Keratinocyte (primary cell): ENCODE data around the gene PPP5C. TPM values are rescaled to one million over a fixed set of nuclear protein-coding genes. Genes with fewer than 3 reads are reported as not detected.
A peak's percentile ranks its signal among the peaks of the same experiment; 100 is the strongest.

Experiments
- DNase-seq: peaks from one replicate; pipeline ENCODE4 v3.0.0-alpha.2; 2011; ENCODE audit warnings: low read depth, missing footprints, low spot score
- FAIRE-seq: peaks from 2 replicates; lab custom pipeline; 2011; peaks lifted over from hg19 to GRCh38; lab: Jason Lieb, UNC
- H2AFZ ChIP-seq: 2 replicates; pipeline ENCODE4 v1.6.0; 2012; ENCODE audit warnings: low read length, control low read depth, inconsistent platforms; ENCODE audit not compliant: control insufficient read depth
- H3K27ac ChIP-seq: 2 replicates; pipeline ENCODE4 v1.5.1; 2011; ENCODE audit warnings: low read length; ENCODE audit not compliant: control insufficient read depth, insufficient read depth
- H3K27me3 ChIP-seq: 3 replicates; pipeline ENCODE4 v1.6.0; 2011; ENCODE audit warnings: low read length; ENCODE audit not compliant: control insufficient read depth, insufficient read depth; ENCODE audit errors: extremely low read depth
- H3K36me3 ChIP-seq, 2 experiments: 2 replicates in 1 of 2; 3 replicates in 1 of 2; pipeline ENCODE4 v1.5.1; 2011; ENCODE audit warnings: low read length in 2 of 2, mild to moderate bottlenecking in 1 of 2; ENCODE audit not compliant: control insufficient read depth in 2 of 2, insufficient read depth in 2 of 2; ENCODE audit errors: extremely low read depth in 1 of 2
- H3K4me1 ChIP-seq: 3 replicates; pipeline ENCODE4 v1.5.1; 2011; ENCODE audit warnings: low read length; ENCODE audit not compliant: control insufficient read depth, insufficient read depth; ENCODE audit errors: extremely low read depth
- H3K4me2 ChIP-seq: 3 replicates; pipeline ENCODE4 v1.6.0; 2011; ENCODE audit warnings: low read depth, low read length; ENCODE audit not compliant: control insufficient read depth, insufficient read depth; ENCODE audit errors: extremely low read depth
- H3K4me3 ChIP-seq, 3 experiments: fragments of 200-600 bp in 1 of 3; sonication (generic) in 1 of 3; 2 replicates in 2 of 3; 3 replicates in 1 of 3; pipeline ENCODE4 v1.5.1; 2011 to 2016; ENCODE audit warnings: low read length in 3 of 3, mild to moderate bottlenecking in 3 of 3, control low read depth in 2 of 3, inconsistent platforms in 1 of 3, low read depth in 1 of 3, mixed read lengths in 1 of 3, mixed run types in 1 of 3, moderate library complexity in 1 of 3; ENCODE audit not compliant: control insufficient read depth in 2 of 3, insufficient read depth in 2 of 3; ENCODE audit errors: extremely low read depth in 1 of 3
- H3K79me2 ChIP-seq: 2 replicates; pipeline ENCODE4 v1.6.0; 2012; ENCODE audit warnings: low read length; ENCODE audit not compliant: control insufficient read depth, insufficient read depth
- H3K9ac ChIP-seq: 3 replicates; pipeline ENCODE4 v1.6.0; 2011; ENCODE audit warnings: low read length; ENCODE audit not compliant: control insufficient read depth, insufficient read depth; ENCODE audit errors: extremely low read depth
- H3K9me1 ChIP-seq: 3 replicates; pipeline ENCODE4 v1.6.0; 2011; ENCODE audit warnings: low read length; ENCODE audit not compliant: control insufficient read depth, insufficient read depth; ENCODE audit errors: extremely low read depth
- H3K9me3 ChIP-seq: 2 replicates; pipeline ENCODE4 v1.5.1; 2012; ENCODE audit warnings: low read depth, low read length; ENCODE audit not compliant: control insufficient read depth
- H4K20me1 ChIP-seq: 3 replicates; pipeline ENCODE4 v1.6.0; 2011; ENCODE audit warnings: low read length; ENCODE audit not compliant: control insufficient read depth, insufficient read depth; ENCODE audit errors: extremely low read depth
- EZH2 ChIP-seq: IDR thresholded peaks from one replicate; pipeline ENCODE4 v1.6.1; 2012; ENCODE audit warnings: inconsistent platforms, mild to moderate bottlenecking, low read length, moderate library complexity
- dilution Hi-C: fragments of 300-500 bp; cut with MboI; formaldehyde crosslinking; loops from one replicate; pipeline ENCODE4 v1.7.0; 2020; ENCODE audit warnings: low sequenced_read_pairs; ENCODE audit not compliant: extremely low pct_ligation_motif_present
- polyA plus RNA-seq, 5 experiments: library from polyadenylated mRNA; depleted of rRNA in 3 of 5; stranded (reverse) in 3 of 5; stranded (forward) in 1 of 5; unstranded in 1 of 5; fragments of >200 nt; gene quantifications; 1 replicate in 1 of 5; 2 replicates in 3 of 5; 3 replicates in 1 of 5; pipeline versions ENCODE4 v1.2.1 to v1.2.3, GENCODE V29; 2011 to 2012; ENCODE audit warnings: missing spikeins in 2 of 5, low read depth in 1 of 5, low replicate concordance in 1 of 5
- TF ChIP-seq, protein P1 (sequence below), 3 experiments: IDR thresholded peaks in 1 of 3; conservative IDR thresholded peaks in 1 of 3; optimal IDR thresholded peaks in 1 of 3; 2 replicates in 2 of 3; 3 replicates in 1 of 3; pipeline versions ENCODE3 to v1.5.1; 2011; ENCODE audit warnings: low read length in 3 of 3, mild to moderate bottlenecking in 3 of 3, moderate library complexity in 2 of 3, control low read depth in 1 of 3, inconsistent platforms in 1 of 3; ENCODE audit not compliant: insufficient read depth in 2 of 3; ENCODE audit errors: extremely low read depth in 1 of 3

Gene PPP5C
- polyA plus RNA-seq, 1 donor (not counting 4 experiments of a cell fraction or from before 2014, with no cell fraction given), result 97.5 TPM

DNA sequence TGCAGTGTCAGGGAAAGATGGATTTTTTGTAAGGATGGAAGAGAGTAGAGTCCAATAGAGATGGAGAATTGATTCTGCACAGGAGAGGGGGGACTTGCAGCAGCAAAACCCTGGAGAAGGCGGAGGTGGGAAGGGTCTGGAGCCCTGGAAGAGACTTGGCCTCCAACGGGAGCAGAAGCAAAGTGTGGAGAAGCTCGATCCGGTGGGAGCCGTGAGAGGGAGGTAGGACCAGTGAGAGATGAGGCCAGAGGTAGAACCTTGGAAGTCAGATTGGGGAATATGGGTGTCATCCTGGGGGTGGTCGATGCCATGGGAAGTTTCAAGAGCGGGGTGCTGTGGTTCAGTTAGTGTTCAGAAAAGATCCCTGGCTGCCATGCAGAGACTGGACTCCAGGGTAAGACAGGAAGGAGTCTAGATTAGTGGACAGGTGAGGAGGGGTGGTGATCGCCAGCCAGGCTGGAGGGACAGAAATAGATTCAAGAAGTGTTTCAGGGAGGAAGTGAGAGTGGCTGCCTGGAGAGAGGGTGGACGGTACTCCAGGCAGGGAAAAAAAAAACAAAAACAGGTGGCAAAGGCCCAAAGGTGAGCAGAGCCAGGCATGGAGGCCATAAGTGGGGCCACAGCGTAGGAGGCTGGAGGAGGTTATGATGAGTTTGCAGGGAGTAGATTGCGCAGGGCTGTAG, 2.6 kb downstream of the PPP5C start:
- FAIRE-seq (no peak), DNase-seq (no peak)
- H2AFZ ChIP-seq, result no peak overlapping the region
- peaks cover 7% of the 10 kb centered on the region for H4K20me1 ChIP-seq
- TF ChIP-seq, protein P1, sequence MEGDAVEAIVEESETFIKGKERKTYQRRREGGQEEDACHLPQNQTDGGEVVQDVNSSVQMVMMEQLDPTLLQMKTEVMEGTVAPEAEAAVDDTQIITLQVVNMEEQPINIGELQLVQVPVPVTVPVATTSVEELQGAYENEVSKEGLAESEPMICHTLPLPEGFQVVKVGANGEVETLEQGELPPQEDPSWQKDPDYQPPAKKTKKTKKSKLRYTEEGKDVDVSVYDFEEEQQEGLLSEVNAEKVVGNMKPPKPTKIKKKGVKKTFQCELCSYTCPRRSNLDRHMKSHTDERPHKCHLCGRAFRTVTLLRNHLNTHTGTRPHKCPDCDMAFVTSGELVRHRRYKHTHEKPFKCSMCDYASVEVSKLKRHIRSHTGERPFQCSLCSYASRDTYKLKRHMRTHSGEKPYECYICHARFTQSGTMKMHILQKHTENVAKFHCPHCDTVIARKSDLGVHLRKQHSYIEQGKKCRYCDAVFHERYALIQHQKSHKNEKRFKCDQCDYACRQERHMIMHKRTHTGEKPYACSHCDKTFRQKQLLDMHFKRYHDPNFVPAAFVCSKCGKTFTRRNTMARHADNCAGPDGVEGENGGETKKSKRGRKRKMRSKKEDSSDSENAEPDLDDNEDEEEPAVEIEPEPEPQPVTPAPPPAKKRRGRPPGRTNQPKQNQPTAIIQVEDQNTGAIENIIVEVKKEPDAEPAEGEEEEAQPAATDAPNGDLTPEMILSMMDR (optimal IDR thresholded peaks at IDR 0.05 in 1 of 3, IDR thresholded peaks at IDR 0.05 in 1 of 3, conservative IDR thresholded peaks at IDR 0.05 in 1 of 3; ENCODE audit: extremely low read depth in 1 of 3, insufficient read depth in 2 of 3, low read length in 3 of 3), result no peak
- TF ChIP-seq EZH2, result no peak
- H3K27ac ChIP-seq, result no peak overlapping the region
- H3K36me3 ChIP-seq, result peaks cover 7 to 15% of the 10 kb centered on the region in 2 experiments
- H3K9me3 ChIP-seq, result no peaks in the 10 kb centered on the region
- peaks cover 13% of the 10 kb centered on the region for H3K9me1 ChIP-seq
- no peak overlapping the region for H3K4me2 ChIP-seq
- H3K4me1 ChIP-seq, result peaks cover 47% of the 10 kb centered on the region
- dilution Hi-C loops, result no loop called here
- no peak overlapping the region for H3K4me3 ChIP-seq
- H3K79me2 ChIP-seq, result peaks cover 55% of the 10 kb centered on the region
- H3K27me3 ChIP-seq, result no peaks in the 10 kb centered on the region
- H3K9ac ChIP-seq, result no peak overlapping the region

DNA sequence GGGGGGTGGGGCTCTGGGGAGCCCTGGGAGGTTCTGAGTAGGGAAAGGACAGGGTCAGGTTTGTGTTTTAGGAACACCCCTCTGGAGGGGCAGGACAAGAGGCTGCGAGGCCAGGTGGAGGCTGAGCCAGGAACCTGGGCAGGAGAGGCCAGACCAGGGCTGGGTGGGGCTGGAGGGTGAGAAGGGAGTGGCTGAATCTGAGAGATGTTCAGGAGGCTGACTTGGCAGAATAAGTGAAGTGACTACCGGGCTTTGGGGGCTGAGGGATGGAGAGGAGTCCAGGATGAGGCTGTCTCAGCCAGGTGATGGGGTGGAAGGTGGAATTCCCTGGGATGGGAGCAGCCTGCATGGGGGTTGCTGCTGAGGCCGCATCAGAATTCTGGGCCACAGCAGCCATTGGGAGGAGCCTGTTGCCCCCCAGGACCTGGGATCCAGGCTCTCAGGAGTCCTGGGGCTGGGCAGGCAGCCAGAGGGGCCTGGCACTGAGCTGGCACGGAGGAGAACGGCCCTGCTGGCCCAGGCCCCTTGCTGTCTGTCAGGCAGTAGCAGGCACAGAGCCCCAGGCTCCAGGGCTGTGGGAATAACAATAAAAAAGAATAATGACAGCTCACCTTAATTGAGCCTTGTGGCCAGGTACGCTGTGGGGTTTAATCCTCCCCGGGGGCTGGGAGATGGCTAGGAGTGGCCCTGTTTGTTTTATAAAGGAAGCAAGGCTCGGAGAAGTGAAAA, 3.3 kb downstream of the PPP5C start:
- peaks cover 7% of the 10 kb centered on the region for H4K20me1 ChIP-seq
- TF ChIP-seq EZH2, result no peak
- TF ChIP-seq, protein P1 (optimal IDR thresholded peaks at IDR 0.05 in 1 of 3, IDR thresholded peaks at IDR 0.05 in 1 of 3, conservative IDR thresholded peaks at IDR 0.05 in 1 of 3; ENCODE audit: extremely low read depth in 1 of 3, insufficient read depth in 2 of 3, low read length in 3 of 3), result no peak
- no peak overlapping the region for H2AFZ ChIP-seq
- H3K4me1 ChIP-seq, result peaks cover 47% of the 10 kb centered on the region
- H3K79me2 ChIP-seq, result peaks cover 58% of the 10 kb centered on the region
- peaks cover 13% of the 10 kb centered on the region for H3K9me1 ChIP-seq
- DNase-seq, result no peak
- peak overlapping the region; percentile 76 for H3K27ac ChIP-seq
- H3K4me2 ChIP-seq, result peak overlapping the region; percentile 75
- dilution Hi-C loops, result no loop called here
- FAIRE-seq, result peak; percentile 75
- H3K4me3 ChIP-seq, result peak overlapping the region in 1 of 3 experiments; percentile 37
- no peaks in the 10 kb centered on the region for H3K9me3 ChIP-seq
- H3K27me3 ChIP-seq, result no peaks in the 10 kb centered on the region
- peak overlapping the region; percentile 62 for H3K9ac ChIP-seq
- H3K36me3 ChIP-seq, result peaks cover 11 to 22% of the 10 kb centered on the region in 2 experiments
